CD14-positive monocyte (primary cell): Measurements from ENCODE around the gene HSD11B2. TPM values are rescaled to one million over a fixed set of nuclear protein-coding genes. Genes with fewer than 3 reads are reported as not detected.

ENCODE experiments used
- DNase-seq, 3 donors: peaks; one replicate each; pipeline ENCODE4 v3.0.0-alpha.2; 2011 to 2022
- H2AFZ ChIP-seq: 2 replicates; pipeline ENCODE4 v1.6.0; 2012; ENCODE audit warnings: mild to moderate bottlenecking, low read depth, low read length, inconsistent platforms; ENCODE audit not compliant: insufficient read depth, poor library complexity, severe bottlenecking
- H3K27ac ChIP-seq, 2 donors: 1 replicate in 1 of 2; 2 replicates in 1 of 2; pipeline ENCODE4 v1.5.1; 2012 to 2013; ENCODE audit warnings: low read length in 2 of 2, control low read depth in 1 of 2, inconsistent platforms in 1 of 2, low read depth in 1 of 2, mild to moderate bottlenecking in 1 of 2
- H3K27me3 ChIP-seq, 2 donors: one replicate each; pipeline versions ENCODE4 v1.6.0 to v1.6.1; 2011 to 2013; ENCODE audit warnings: low read length in 2 of 2; ENCODE audit not compliant: control insufficient read depth in 2 of 2, insufficient read depth in 2 of 2
- H3K36me3 ChIP-seq, 2 donors: replicated peaks in 1 of 2; 1 replicate in 1 of 2; 2 replicates in 1 of 2; pipeline versions ENCODE4 v1.5.1 to v1.6.1; 2012 to 2013; ENCODE audit warnings: low read length in 2 of 2, control low read depth in 1 of 2, inconsistent platforms in 1 of 2, mild to moderate bottlenecking in 1 of 2; ENCODE audit not compliant: insufficient read depth in 2 of 2, control insufficient read depth in 1 of 2
- H3K4me1 ChIP-seq, 2 donors: 1 replicate in 1 of 2; 2 replicates in 1 of 2; pipeline versions ENCODE4 v1.5.1 to v1.6.1; 2012 to 2013; ENCODE audit warnings: low read length in 2 of 2, control low read depth in 1 of 2, inconsistent platforms in 1 of 2, mild to moderate bottlenecking in 1 of 2, moderate library complexity in 1 of 2; ENCODE audit not compliant: insufficient read depth in 2 of 2, control insufficient read depth in 1 of 2
- H3K4me2 ChIP-seq: replicated peaks from 2 replicates; pipeline ENCODE3; 2012; ENCODE audit warnings: low read length, moderate library complexity, mild to moderate bottlenecking; ENCODE audit not compliant: poor library complexity, severe bottlenecking; ENCODE audit errors: extremely low read depth
- H3K4me3 ChIP-seq, 3 experiments: fragments of 200-600 bp in 1 of 3; sonication (generic) in 1 of 3; replicated peaks in 1 of 3; 1 replicate in 2 of 3; 2 replicates in 1 of 3; pipeline ENCODE4 v1.5.1; 2011 to 2013; ENCODE audit warnings: low read length in 3 of 3, mild to moderate bottlenecking in 3 of 3, control low read depth in 2 of 3, low read depth in 2 of 3, inconsistent platforms in 1 of 3, moderate library complexity in 1 of 3
- H3K79me2 ChIP-seq: 2 replicates; pipeline ENCODE4 v1.6.0; 2012; ENCODE audit warnings: mild to moderate bottlenecking, control low read depth, inconsistent platforms, low read length, moderate library complexity; ENCODE audit not compliant: insufficient read depth
- H3K9ac ChIP-seq: 2 replicates; pipeline ENCODE4 v1.6.0; 2017; ENCODE audit warnings: low read length, mild to moderate bottlenecking; ENCODE audit not compliant: insufficient read depth, poor library complexity, severe bottlenecking
- H3K9me3 ChIP-seq, 2 donors: replicated peaks in 1 of 2; 1 replicate in 1 of 2; 2 replicates in 1 of 2; pipeline versions ENCODE4 v1.5.1 to v1.6.1; 2012 to 2013; ENCODE audit warnings: low read length in 2 of 2, control low read depth in 1 of 2; ENCODE audit not compliant: control insufficient read depth in 1 of 2, insufficient read depth in 1 of 2
- H4K20me1 ChIP-seq: 2 replicates; pipeline ENCODE4 v1.6.0; 2012; ENCODE audit warnings: mild to moderate bottlenecking, low read length, control low read depth, moderate library complexity; ENCODE audit not compliant: insufficient read depth
- H3K27ac Mint-ChIP-seq, 7 donors: one replicate each; pipeline ENCODE4 v1.8.0; 2020; ENCODE audit warnings: mild to moderate bottlenecking in 7 of 7, mixed read lengths in 7 of 7, moderate library complexity in 6 of 7, inconsistent platforms in 2 of 7
- H3K27me3 Mint-ChIP-seq, 3 donors: one replicate each; pipeline ENCODE4 v1.8.0; 2021 to 2022; ENCODE audit warnings: low read depth in 3 of 3, mild to moderate bottlenecking in 3 of 3, mixed read lengths in 3 of 3, moderate library complexity in 3 of 3, inconsistent platforms in 1 of 3
- H3K36me3 Mint-ChIP-seq, 2 donors: one replicate each; pipeline ENCODE4 v1.8.0; 2020; ENCODE audit warnings: mixed read lengths in 2 of 2, inconsistent platforms in 1 of 2, mild to moderate bottlenecking in 1 of 2
- H3K4me1 Mint-ChIP-seq: one replicate; pipeline ENCODE4 v1.8.0; 2020; ENCODE audit warnings: mild to moderate bottlenecking, mixed read lengths
- H3K4me3 Mint-ChIP-seq, 2 donors: one replicate each; pipeline ENCODE4 v1.8.0; 2020; ENCODE audit warnings: mild to moderate bottlenecking in 2 of 2, mixed read lengths in 2 of 2, moderate library complexity in 1 of 2
- H3K9me3 Mint-ChIP-seq, 7 donors: one replicate each; pipeline ENCODE4 v1.8.0; 2020 to 2022; ENCODE audit warnings: mixed read lengths in 7 of 7, mild to moderate bottlenecking in 6 of 7, moderate library complexity in 6 of 7, inconsistent platforms in 2 of 7
- WGBS: methylation state at CpG from one replicate; pipeline ENCODE4 v1.1.5; 2013; ENCODE audit warnings: missing lambda C conversion rate; ENCODE audit not compliant: insufficient coverage; 5-methylcytosine and 5-hydroxymethylcytosine counted together
- intact Hi-C, 2 donors: fragments of 100-400 bp; cut with micrococcal nuclease; formaldehyde crosslinking; loops; one replicate each; pipeline versions ENCODE4 v1.15.0 to v1.15.1; 2023
- polyA plus RNA-seq, 3 donors: library from polyadenylated mRNA; depleted of rRNA in 1 of 3; unstranded in 2 of 3; stranded (reverse) in 1 of 3; fragments of 300-500 nt in 2 of 3; fragments of >200 nt in 1 of 3; fragmentation: Illumina TruSeq in 2 of 3; gene quantifications; 1 replicate in 2 of 3; 2 replicates in 1 of 3; pipeline ENCODE4 v1.2.3, GENCODE V29; 2012 to 2021
- TF ChIP-seq, protein P1 (sequence below): fragments of 200-600 bp; IDR thresholded peaks from one replicate; pipeline ENCODE4 v1.8.0; 2022; ENCODE audit warnings: antibody characterized with exemption, mild to moderate bottlenecking

Gene HSD11B2
- polyA plus RNA-seq, 3 donors = not detected

DNA sequence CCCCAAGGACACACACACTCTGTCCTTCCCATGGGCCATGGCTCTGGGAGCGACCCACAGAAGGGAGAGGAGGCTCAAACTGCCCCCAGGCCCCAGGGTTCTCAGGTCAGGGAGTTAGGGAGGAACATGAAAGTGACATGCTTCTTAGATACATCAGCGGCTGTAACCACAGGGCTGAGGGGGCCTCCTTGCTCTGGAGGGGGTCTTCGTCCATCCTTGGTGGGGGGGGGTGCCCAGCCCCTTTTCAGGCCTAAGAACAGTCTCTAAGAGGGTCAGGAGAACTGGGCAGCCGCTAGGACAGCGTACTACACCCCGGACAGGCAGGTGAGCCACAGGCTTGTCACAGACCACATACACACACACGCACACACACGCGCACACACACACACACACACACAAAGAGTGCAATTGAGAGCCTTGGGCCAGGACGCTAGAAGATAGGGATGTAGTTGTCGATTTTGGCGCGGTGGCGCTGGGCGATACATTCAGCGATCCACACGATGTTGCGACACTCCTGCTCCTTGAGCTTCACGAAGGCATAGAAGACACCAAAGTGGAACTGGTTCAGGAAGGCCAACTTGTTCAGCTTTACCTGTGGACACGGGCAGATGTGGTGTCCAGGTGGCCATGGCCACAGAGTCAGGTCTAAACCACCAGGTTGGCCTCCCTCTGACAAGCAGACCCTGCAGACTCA, 7.3 kb downstream of the HSD11B2 start:
- H3K36me3 ChIP-seq = peaks cover 72 to 77% of the 10 kb centered on the region in 2 donors

DNA sequence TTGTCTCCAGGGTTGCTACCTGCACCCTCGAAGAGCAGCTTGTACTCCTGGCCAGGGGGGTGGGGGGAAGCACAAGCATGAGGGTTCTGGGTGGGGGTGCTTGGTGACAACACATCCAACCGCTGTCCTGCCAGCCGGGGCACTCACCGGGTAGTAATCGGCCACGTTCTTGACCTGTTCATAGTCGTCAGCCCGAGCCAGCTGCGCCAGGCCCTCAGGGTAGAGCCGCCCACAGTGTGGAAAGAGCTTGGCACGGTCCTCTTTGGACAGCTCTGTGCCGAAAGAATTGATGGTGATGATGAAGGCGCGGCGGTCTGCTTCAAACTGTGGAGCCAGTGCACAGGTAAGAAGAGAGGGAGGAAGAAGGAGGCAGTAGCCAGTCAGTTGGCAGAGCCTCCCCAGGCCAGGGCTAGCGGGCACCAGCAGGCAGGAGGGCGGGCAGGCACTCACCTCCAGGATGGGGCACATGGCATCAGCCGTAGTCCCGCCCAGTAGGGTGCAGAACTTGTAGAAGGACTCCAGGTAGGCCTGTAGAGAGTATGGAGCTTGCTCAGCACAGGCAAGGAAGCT, 8.0 kb downstream of the HSD11B2 start:
- Histone ChIP-seq H3K4me1 (peaks cover 11 to 15% of the 10 kb centered on the region in 2 donors), H2AFZ (no peak overlapping the region), H3K79me2 (peaks cover 17% of the 10 kb centered on the region), H3K27ac (no peak overlapping the region), H3K4me2 (no peak overlapping the region), H3K27me3 (no peaks in the 10 kb centered on the region), H3K36me3 (peaks cover 79 to 83% of the 10 kb centered on the region in 2 donors), H4K20me1 (peaks cover 100% of the 10 kb centered on the region), H3K9ac (no peak overlapping the region), H3K4me3 (no peak overlapping the region), H3K9me3 (no peaks in the 10 kb centered on the region)
- H3K36me3 Mint-ChIP-seq = peaks cover 67 to 90% of the 10 kb centered on the region in 2 donors
- H3K27me3 Mint-ChIP-seq = peaks cover 0 to 2% (median 0%) of the 10 kb centered on the region in 3 donors
- intact Hi-C loops = no loop called here
- 100% methylated on average over 15 of the region's 19 CpGs for WGBS
- TF ChIP-seq, protein P1, sequence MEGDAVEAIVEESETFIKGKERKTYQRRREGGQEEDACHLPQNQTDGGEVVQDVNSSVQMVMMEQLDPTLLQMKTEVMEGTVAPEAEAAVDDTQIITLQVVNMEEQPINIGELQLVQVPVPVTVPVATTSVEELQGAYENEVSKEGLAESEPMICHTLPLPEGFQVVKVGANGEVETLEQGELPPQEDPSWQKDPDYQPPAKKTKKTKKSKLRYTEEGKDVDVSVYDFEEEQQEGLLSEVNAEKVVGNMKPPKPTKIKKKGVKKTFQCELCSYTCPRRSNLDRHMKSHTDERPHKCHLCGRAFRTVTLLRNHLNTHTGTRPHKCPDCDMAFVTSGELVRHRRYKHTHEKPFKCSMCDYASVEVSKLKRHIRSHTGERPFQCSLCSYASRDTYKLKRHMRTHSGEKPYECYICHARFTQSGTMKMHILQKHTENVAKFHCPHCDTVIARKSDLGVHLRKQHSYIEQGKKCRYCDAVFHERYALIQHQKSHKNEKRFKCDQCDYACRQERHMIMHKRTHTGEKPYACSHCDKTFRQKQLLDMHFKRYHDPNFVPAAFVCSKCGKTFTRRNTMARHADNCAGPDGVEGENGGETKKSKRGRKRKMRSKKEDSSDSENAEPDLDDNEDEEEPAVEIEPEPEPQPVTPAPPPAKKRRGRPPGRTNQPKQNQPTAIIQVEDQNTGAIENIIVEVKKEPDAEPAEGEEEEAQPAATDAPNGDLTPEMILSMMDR = no peak
- H3K4me3 Mint-ChIP-seq = no peak overlapping the region
- H3K9me3 Mint-ChIP-seq = peaks cover 0 to 3% (median 0%) of the 10 kb centered on the region in 7 donors
- H3K4me1 Mint-ChIP-seq = peaks cover 15% of the 10 kb centered on the region
- H3K27ac Mint-ChIP-seq = peak overlapping the region in 3 of 7 donors; percentile 10 to 30 (median 10)
- no peak for DNase-seq

More for the DNA sequence above, 7.3 kb downstream of the HSD11B2 start:
- no peak for DNase-seq
- peaks cover 0 to 2% of the 10 kb centered on the region in 2 donors for H3K27me3 ChIP-seq
- no peak overlapping the region for H3K9ac ChIP-seq
- Mint-ChIP-seq H3K36me3 (peaks cover 68 to 88% of the 10 kb centered on the region in 2 donors), H3K27ac (peak overlapping the region in 1 of 7 donors; percentile 10), H3K4me3 (no peak overlapping the region), H3K9me3 (peaks cover 0 to 3% (median 0%) of the 10 kb centered on the region in 7 donors), H3K27me3 (peaks cover 2 to 7% (median 4%) of the 10 kb centered on the region in 3 donors), H3K4me1 (peaks cover 15% of the 10 kb centered on the region)
- intact Hi-C loops = no loop called here
- H3K4me3 ChIP-seq = no peak overlapping the region
- H3K9me3 ChIP-seq = no peaks in the 10 kb centered on the region
- no peak overlapping the region for H3K4me2 ChIP-seq
- H2AFZ ChIP-seq = no peak overlapping the region
- H4K20me1 ChIP-seq = peaks cover 100% of the 10 kb centered on the region
- TF ChIP-seq, protein P1 = no peak
- H3K79me2 ChIP-seq = peaks cover 10% of the 10 kb centered on the region
- H3K4me1 ChIP-seq = peaks cover 11 to 15% of the 10 kb centered on the region in 2 donors
- WGBS = 92% methylated on average over 12 of the region's 20 CpGs
- H3K27ac ChIP-seq = no peak overlapping the region
